Fibroblast of upper back skin (primary cell): Measurements from ENCODE around the gene DPP4.

Experiments used
- DNase-seq: peaks from one replicate; pipeline ENCODE4 v3.0.0-alpha.2; 2013

Gene DPP4

GRCh38 chr2:162014751-162015150 lies 59.3 kb downstream of the DPP4 start:
- no peak for DNase-seq

GRCh38 chr2:162013514-162014475 lies 60.2 kb downstream of the DPP4 start:
- no peak for DNase-seq

- DNase-seq: no peak
Measured at GRCh38 chr2:162012565-162013058, 61.4 kb downstream of the DPP4 start.

DNA sequence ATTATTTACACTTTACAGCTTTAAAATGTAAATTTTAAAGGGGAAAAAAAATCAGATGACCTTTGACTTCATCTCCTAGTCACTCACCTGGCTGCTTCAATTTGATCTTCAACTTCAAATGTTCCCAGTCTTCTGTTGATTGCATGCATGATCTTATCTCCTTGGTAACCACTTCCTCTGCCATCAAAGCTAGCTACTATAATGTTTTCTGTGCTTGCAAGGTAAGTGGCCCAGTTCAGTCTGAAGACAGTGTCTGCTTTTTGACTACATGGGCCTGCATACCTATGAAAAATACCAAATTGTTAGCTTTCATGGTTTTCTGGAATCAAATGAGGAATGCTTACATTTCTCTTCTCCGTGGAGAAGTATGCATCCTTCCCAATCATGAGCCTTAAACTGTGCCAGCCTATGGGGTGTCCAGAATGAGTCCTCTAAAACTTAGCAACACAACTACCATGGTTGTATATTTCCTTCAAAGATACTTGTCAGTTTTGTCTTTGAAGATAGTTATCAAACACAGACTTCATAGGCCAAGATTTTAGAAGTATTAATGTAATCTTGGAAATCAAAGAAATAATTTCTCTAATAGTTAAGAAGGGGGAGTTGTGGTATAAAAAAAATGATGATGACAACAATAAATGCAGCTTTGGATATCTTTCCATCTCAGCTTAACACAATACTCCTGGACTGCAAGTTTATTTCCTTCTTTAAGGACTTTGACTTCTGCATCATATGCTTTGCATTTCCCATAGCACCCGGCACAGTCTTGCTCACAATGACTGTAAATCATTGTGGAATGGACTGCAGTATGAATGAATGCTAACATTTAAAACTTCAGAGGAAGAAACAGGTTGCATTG lies 62.1 kb downstream of the DPP4 start:
- DNase-seq: no peak

GRCh38 chr2:162009543-162009942 lies 64.5 kb downstream of the DPP4 start:
- DNase-seq: no peak

- DNase-seq: no peak
Measured at GRCh38 chr2:162007447-162008040, 66.5 kb downstream of the DPP4 start.

DNA sequence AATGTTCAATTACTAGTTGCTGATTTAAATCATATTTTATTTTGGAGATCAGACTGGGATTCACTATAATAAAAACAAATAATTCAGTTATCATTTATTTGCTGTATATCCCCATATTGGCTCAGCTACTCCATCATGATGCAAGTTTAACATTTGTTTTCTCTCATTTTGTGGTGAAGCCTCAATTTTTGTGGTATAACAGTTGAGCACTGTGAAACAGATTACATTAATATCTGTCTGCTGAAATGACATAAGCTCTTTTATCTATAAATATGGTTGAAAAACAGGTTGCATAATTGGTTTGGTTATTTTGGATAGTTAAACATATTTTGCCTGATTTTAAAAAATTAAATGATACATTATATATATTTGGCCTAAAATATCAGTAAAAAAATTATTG lies 67.7 kb downstream of the DPP4 start:
- peak; percentile 40 for DNase-seq

- no peak for DNase-seq
Measured at GRCh38 chr2:162004031-162004430, 70.0 kb downstream of the DPP4 start.

GRCh38 chr2:162002623-162003235 lies 71.3 kb downstream of the DPP4 start:
- no peak for DNase-seq

- DNase-seq: no peak
Measured at GRCh38 chr2:162000431-162000830, 73.6 kb downstream of the DPP4 start.

DNA sequence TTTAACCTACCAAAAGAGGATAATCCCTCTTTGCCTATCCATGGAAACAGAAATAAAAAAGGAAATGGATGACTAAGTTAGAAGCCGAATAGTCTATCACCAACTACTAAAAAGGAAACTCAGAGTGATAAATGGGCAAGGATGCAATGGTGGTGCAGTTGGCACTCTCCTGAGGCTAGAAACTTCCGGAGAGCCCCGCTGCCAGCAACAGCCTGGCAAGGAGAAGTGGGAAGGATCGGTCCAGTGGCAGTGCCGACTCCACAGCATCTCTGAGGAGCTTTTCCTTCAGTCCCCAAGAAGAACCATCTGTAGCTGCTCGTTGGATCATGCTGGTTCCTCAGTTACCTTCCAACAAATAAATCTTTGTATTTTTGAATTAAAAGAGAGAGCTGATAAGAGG lies 74.7 kb downstream of the DPP4 start:
- no peak for DNase-seq

GRCh38 chr2:161998857-161999256 lies 75.2 kb downstream of the DPP4 start:
- DNase-seq: no peak

GRCh38 chr2:161997916-161998471 lies 76.0 kb downstream of the DPP4 start:
- no peak for DNase-seq

GRCh38 chr2:161995553-161996016 lies 78.4 kb downstream of the DPP4 start:
- DNase-seq: no peak

- DNase-seq: no peak
Measured at GRCh38 chr2:161994761-161995520, 79.1 kb downstream of the DPP4 start.

DNA sequence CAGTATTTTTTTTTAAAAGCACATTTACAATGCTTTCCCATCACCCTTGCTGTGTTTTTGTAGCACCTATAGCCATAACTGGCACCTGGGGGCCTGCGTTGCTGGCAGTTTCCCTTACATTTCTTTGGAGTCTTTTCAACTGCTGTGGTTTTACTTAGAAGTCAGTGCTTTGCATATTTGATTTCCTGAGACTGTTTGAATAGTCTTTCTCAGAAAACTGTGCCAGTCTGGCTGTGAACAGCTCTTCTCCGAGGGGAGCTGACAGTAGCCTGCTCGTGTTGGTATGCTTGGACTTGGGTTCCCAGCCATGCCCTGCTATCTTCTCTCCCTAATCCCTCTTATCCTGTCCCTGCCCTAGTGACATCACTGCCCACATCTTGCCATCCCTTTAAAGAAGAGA lies 81.5 kb downstream of the DPP4 start:
- no peak for DNase-seq

DNA sequence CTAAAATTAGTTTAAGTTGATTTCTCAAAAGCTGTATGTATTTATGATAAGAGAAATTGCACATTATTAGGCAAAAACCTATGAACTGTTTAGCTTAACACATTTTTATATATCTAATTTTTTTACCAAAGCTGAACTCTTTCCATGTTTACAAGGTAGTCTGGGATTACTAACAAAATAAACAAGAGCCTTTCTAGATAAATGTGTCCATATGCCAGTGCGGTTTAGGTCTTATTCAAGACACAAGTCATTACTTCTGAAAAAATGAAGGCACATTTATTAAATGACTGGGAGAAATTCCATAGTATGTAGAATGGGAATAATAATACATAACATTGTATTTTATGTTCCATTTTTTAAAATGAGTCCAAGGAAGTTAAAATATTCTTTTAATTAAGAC lies 82.0 kb downstream of the DPP4 start:
- DNase-seq: no peak

- peak; percentile 91 for DNase-seq
Measured at GRCh38 chr2:161990741-161991140, 83.3 kb downstream of the DPP4 start.

GRCh38 chr2:161990036-161990435 lies 84.0 kb downstream of the DPP4 start:
- no peak for DNase-seq

DNA sequence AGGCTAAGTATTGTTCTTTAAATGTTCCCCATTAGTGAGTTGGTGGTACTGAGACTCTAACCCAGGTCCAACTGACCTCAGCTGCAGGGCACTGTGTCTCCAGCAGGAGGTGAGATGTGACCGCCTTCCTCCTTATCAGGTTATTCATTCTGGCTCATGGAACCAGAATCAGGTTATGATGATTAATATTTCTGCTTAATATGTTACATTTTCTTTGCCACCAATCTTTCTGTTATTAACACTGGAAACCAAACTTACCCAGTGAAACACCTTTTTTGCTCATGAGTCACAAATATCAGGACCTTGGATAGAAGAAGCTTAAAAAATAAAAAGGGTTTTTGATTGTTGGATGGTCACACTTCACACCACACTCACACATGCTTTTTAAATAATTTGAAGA lies 85.4 kb downstream of the DPP4 start:
- DNase-seq: peak; percentile 22

DNA sequence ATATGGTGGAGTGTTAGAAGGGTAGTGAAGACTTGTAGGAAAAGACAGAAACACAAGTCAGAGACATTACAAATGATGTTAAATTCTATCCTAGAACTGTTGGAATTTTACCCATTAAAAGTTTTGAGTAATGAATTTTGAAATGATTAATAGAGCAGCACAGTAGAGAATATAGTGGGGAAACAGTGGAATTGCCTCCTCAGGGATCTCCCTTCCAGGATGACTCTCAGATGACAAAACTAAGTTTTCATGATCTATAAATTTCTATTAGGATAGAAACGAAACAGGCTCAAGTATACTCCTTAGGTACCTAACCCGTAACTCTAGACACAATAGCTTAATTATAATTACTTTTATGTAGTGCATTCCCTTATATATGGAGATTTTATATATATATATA lies 86.7 kb downstream of the DPP4 start:
- no peak for DNase-seq

- DNase-seq: peak; percentile 78
Measured at GRCh38 chr2:161983866-161984265, 90.1 kb downstream of the DPP4 start.
